ENCODE results near the gene PREX1.
"Not testable (repeated sequence)": the region's sequence is repeated elsewhere in the genome, so short reads cannot be mapped to it uniquely, and the experiment has no call there.

The PREX1 gene

GRCh38 chr20:48828734-48829460 lies 1.1 kb upstream of the PREX1 start:
- in situ Hi-C loops (cut with HindIII; ENCODE audit: low pct_unique_long_range_greater_than_20kb, low sequenced_read_pairs) = no loop called here
- TF ChIP-seq JUND (IDR thresholded peaks at IDR 0.05; ENCODE audit: low read depth) = no peak
- no peak for DNase-seq (ENCODE audit: low read depth in 1 of 2, low spot score in 1 of 2)

DNA sequence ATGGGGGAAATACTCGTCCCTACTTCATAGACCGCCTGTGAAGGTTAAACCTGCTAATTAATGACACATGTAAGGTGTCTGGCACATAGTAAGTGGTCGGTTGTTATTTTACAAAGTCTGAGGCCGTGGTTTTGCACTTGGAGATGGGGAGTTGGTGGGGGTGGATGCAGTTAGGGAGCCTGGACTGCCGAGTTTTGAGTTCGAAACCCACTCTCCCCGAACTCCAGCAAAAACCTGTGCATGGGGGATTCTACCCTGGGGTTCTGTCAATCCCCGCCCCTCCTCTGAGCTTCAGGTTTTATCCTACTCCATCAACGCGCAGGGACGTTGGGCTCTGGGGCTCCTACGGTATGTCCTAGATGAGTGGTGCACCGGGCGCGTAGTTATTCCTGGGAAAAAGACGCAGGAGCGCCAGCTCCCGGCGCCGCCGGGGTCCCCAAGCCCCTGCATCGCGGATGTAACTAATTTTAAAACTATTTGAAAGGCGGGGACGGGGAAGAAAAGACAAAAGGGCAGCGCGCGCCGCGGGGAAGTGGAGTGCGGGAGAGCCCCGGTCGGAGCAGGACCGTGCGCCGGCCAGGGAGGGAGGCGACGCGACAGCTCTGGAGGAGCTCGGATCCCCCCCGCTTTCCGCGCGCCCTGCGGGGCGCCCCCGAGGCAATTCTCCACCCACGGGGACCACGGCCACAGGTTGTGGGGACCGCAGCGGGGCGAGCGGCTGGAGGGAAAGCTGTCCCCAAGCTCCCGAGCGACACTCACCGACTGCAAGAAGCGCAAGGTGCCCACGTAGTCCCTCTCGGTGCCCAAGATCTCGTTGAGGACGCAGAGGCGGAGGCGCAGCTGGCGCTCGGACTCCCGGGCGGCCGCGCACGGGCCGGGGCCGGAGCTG lies 672 bp downstream of the PREX1 start:
- TF ChIP-seq JUND (IDR thresholded peaks at IDR 0.05; ENCODE audit: low read depth) = no peak
- in situ Hi-C loops (cut with HindIII; ENCODE audit: low pct_unique_long_range_greater_than_20kb, low sequenced_read_pairs) = no loop called here
- DNase-seq (ENCODE audit: low read depth in 1 of 2, low spot score in 1 of 2) = peak in 1 of 2 experiments; percentile 47

DNA sequence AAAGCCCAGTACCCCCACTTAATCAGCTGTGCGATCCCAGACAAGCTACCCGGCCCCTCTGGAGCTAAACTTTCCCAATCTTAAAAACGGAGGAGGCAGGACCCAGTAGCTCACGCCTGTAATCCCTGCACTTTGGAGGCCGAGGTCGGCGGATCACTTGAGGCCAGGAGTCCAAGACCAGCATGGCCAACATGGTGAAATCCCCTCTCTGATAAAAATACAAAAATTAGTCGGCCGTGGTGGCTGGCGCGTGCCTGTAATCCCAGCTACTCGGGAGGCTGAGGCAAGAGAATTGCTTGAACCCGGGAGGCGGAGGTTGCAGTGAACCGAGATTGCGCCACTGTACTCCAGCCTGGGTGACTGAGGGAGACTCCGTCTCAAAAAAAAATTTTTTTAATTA lies 1.3 kb downstream of the PREX1 start:
- DNase-seq (ENCODE audit: low read depth in 1 of 2, low spot score in 1 of 2); in situ Hi-C loops (cut with HindIII; ENCODE audit: low pct_unique_long_range_greater_than_20kb, low sequenced_read_pairs): not testable (repeated sequence)

GRCh38 chr20:48826069-48826468 lies 1.7 kb downstream of the PREX1 start:
- in situ Hi-C loops (cut with HindIII; ENCODE audit: low pct_unique_long_range_greater_than_20kb, low sequenced_read_pairs) = no loop called here
- TF ChIP-seq JUND (IDR thresholded peaks at IDR 0.05; ENCODE audit: low read depth) = no peak
- no peak for DNase-seq (ENCODE audit: low read depth in 1 of 2, low spot score in 1 of 2)

DNA sequence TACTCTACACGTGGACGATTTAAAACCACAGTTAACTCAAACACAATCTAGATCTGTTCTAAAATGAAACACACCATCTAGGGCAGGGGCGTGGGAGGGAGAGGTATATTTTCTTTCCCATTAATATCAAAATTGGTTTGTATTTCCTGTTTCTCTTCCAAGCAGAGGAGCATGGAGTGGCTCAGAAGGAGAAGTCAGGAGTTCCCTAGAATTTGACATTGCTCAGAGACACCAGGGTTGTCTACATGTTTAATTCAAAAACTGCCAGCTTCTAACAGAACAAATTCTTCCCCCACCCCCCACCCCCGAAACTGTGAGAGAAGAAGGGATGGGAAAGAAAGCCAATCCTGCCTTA lies 2.3 kb downstream of the PREX1 start:
- in situ Hi-C loops (cut with HindIII; ENCODE audit: low pct_unique_long_range_greater_than_20kb, low sequenced_read_pairs) = no loop called here
- TF ChIP-seq JUND (IDR thresholded peaks at IDR 0.05; ENCODE audit: low read depth) = no peak
- DNase-seq (ENCODE audit: low read depth in 1 of 2, low spot score in 1 of 2) = no peak

- in situ Hi-C loops (cut with HindIII; ENCODE audit: low pct_unique_long_range_greater_than_20kb, low sequenced_read_pairs) = no loop called here
- DNase-seq (ENCODE audit: low read depth in 1 of 2, low spot score in 1 of 2) = peak in 1 of 2 experiments; percentile 67
- no peak for TF ChIP-seq JUND (IDR thresholded peaks at IDR 0.05; ENCODE audit: low read depth)
These were observed 2.8 kb downstream of the PREX1 start for GRCh38 chr20:48824830-48825565.

- no peak for DNase-seq (ENCODE audit: low read depth in 1 of 2, low spot score in 1 of 2)
- in situ Hi-C loops (cut with HindIII; ENCODE audit: low pct_unique_long_range_greater_than_20kb, low sequenced_read_pairs) = no loop called here
- no peak for TF ChIP-seq JUND (IDR thresholded peaks at IDR 0.05; ENCODE audit: low read depth)
These were observed 3.8 kb downstream of the PREX1 start for GRCh38 chr20:48823960-48824498.

- no peak for TF ChIP-seq JUND (IDR thresholded peaks at IDR 0.05; ENCODE audit: low read depth)
- no peak for DNase-seq (ENCODE audit: low read depth in 1 of 2, low spot score in 1 of 2)
- in situ Hi-C loops (cut with HindIII; ENCODE audit: low pct_unique_long_range_greater_than_20kb, low sequenced_read_pairs) = no loop called here
These were observed 4.3 kb downstream of the PREX1 start for GRCh38 chr20:48823476-48823875.

GRCh38 chr20:48822879-48823385 lies 4.9 kb downstream of the PREX1 start:
- TF ChIP-seq JUND (IDR thresholded peaks at IDR 0.05; ENCODE audit: low read depth) = no peak
- no peak for DNase-seq (ENCODE audit: low read depth in 1 of 2, low spot score in 1 of 2)
- in situ Hi-C loops (cut with HindIII; ENCODE audit: low pct_unique_long_range_greater_than_20kb, low sequenced_read_pairs) = no loop called here

GRCh38 chr20:48822178-48822577 lies 5.6 kb downstream of the PREX1 start:
- TF ChIP-seq JUND (IDR thresholded peaks at IDR 0.05; ENCODE audit: low read depth) = no peak
- in situ Hi-C loops (cut with HindIII; ENCODE audit: low pct_unique_long_range_greater_than_20kb, low sequenced_read_pairs) = no loop called here
- no peak for DNase-seq (ENCODE audit: low read depth in 1 of 2, low spot score in 1 of 2)

DNA sequence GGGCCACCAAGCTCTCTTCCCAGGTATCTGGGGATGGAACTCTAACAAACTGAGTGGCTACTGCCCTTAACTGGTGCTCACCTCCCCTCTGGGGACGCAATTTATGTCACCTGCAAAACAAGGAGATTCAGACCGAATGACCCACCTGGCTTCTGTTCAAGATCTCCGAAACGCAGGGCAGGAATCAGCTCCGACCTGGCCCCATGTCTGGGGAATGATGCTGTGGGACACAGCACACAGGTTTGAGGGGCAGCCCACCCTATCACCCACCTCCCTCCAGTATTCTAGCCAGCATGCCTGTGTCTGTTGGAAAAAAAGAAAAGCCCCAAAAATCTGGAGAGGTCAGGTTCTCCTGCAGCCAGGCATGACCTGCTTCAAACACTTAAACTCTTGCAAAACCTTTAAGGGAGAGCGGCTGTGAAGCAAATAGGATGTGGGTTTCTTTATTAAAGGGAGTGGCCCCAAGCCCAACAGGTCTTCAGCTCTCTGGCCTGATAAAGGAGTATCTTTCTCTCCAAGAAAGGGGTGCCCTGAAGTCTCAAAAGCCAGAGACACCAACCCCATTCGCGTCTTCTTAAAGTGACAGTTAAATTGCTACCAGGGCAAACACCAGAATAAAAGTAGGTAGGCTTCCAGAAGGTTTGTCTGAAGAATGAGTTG lies 6.4 kb downstream of the PREX1 start:
- in situ Hi-C loops (cut with HindIII; ENCODE audit: low pct_unique_long_range_greater_than_20kb, low sequenced_read_pairs) = no loop called here
- DNase-seq (ENCODE audit: low read depth in 1 of 2, low spot score in 1 of 2) = no peak
- no peak for TF ChIP-seq JUND (IDR thresholded peaks at IDR 0.05; ENCODE audit: low read depth)

DNA sequence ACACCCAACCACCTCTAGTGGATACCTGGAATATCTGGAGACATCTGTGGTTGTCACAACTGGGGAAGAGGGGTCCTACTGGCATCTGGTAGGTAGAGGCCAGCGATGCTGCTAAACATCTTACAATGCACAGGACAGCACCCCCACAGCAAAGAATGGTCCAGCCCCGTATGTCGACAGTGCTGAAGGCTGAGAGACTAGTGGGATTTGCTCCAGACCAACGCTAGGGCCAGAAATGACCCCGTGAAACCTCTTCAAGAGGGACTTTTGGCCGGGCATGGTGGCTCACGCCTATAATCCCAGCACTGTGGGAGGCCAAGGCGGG lies 7.2 kb downstream of the PREX1 start:
- TF ChIP-seq JUND (IDR thresholded peaks at IDR 0.05; ENCODE audit: low read depth) = no peak
- DNase-seq (ENCODE audit: low read depth in 1 of 2, low spot score in 1 of 2) = no peak
- in situ Hi-C loops (cut with HindIII; ENCODE audit: low pct_unique_long_range_greater_than_20kb, low sequenced_read_pairs) = no loop called here

Measured in T47D (cell line).